Measurements from ENCODE around the gene CCDC40. TPM values are rescaled to one million over a fixed set of nuclear protein-coding genes. Genes with fewer than 3 reads are reported as not detected.

The CCDC40 gene
- total and polyA plus RNA-seq, 2 of the 13 experiments (the other 11 are each of a cell fraction or from before 2014, with no cell fraction given), result 4.1 to 5.5 TPM

GRCh38 chr17:80008383-80008840, 28.0 kb upstream of the CCDC40 start (continued):
- TF ChIP-seq ZBTB40 (IDR thresholded peaks at IDR 0.05) (no peak), ZBTB40 (CRISPR knock-in tag; IDR thresholded peaks at IDR 0.05) (no peak), CREBL2 (CRISPR knock-in tag; IDR thresholded peaks at IDR 0.05; ENCODE audit: borderline replicate concordance) (no peak), SNAPC5 (CRISPR knock-in tag; IDR thresholded peaks at IDR 0.05; ENCODE audit: borderline replicate concordance) (no peak), ZNF326 (CRISPR knock-in tag; IDR thresholded peaks at IDR 0.05; ENCODE audit: borderline replicate concordance) (no peak), ZMYM3 (CRISPR knock-in tag; IDR thresholded peaks at IDR 0.05) (peak; percentile 64), IRF1 (CRISPR knock-in tag; IDR thresholded peaks at IDR 0.05; ENCODE audit: low read depth) (no peak), ZNF546 (CRISPR knock-in tag; conservative IDR thresholded peaks at IDR 0.05) (0 out of 2 replicates have a peak, but pooled peaks have one; percentile 46), CEBPG (CRISPR knock-in tag; IDR thresholded peaks at IDR 0.05) (0 out of 2 replicates have a peak, but pooled peaks have one; percentile 40), ZNF274 (CRISPR knock-in tag; IDR thresholded peaks at IDR 0.05) (peak; percentile 86; the same call in 1 of the 2 replicates), RXRA (CRISPR knock-in tag; IDR thresholded peaks at IDR 0.05) (peak; percentile 54; the same call in 1 of the 2 replicates), FOXO1 (CRISPR knock-in tag; IDR thresholded peaks at IDR 0.05) (no peak), ZNF234 (CRISPR knock-in tag; conservative IDR thresholded peaks at IDR 0.05) (no peak), MBNL3 (CRISPR knock-in tag; conservative IDR thresholded peaks at IDR 0.05) (no peak), ZNF180 (CRISPR knock-in tag; IDR thresholded peaks at IDR 0.05; ENCODE audit: borderline replicate concordance, low read depth) (no peak), TEAD2 (CRISPR knock-in tag; IDR thresholded peaks at IDR 0.05) (no peak), STAT5B (CRISPR knock-in tag; IDR thresholded peaks at IDR 0.05) (no peak), HOXA5 (CRISPR knock-in tag; IDR thresholded peaks at IDR 0.05) (no peak), ZNF18 (CRISPR knock-in tag; IDR thresholded peaks at IDR 0.05; ENCODE audit: insufficient replicate concordance) (no peak)
